Fibroblast of mammary gland (primary cell): ENCODE data around the gene APLF.
"Not testable (repeated sequence)": the region's sequence is repeated elsewhere in the genome, so short reads cannot be mapped to it uniquely, and the experiment has no call there.

Source experiments
- DNase-seq: peaks from one replicate; pipeline ENCODE4 v3.0.0-alpha.2; 2010; ENCODE audit warnings: low read depth
- H3K4me3 ChIP-seq: 2 replicates; pipeline ENCODE4 v1.5.1; 2011; ENCODE audit warnings: low read depth, mild to moderate bottlenecking, low read length, moderate library complexity; ENCODE audit not compliant: control insufficient read depth
- CTCF ChIP-seq: conservative IDR thresholded peaks from 2 replicates; pipeline ENCODE4 v1.5.1; 2011; ENCODE audit warnings: low read depth, low read length, inconsistent platforms; ENCODE audit not compliant: control insufficient read depth, insufficient read depth

APLF gene

GRCh38 chr2:68476454-68476853, 9.1 kb downstream of the APLF start:
- DNase-seq: no peak
- H3K4me3 ChIP-seq: no peak overlapping the region
- TF ChIP-seq CTCF: no peak

- TF ChIP-seq CTCF: no peak
- H3K4me3 ChIP-seq: no peak overlapping the region
- DNase-seq: no peak
Measured at GRCh38 chr2:68478688-68479087, 11.3 kb downstream of the APLF start.

- DNase-seq: peak; percentile 31
- H3K4me3 ChIP-seq: no peak overlapping the region
- TF ChIP-seq CTCF: no peak
Measured at GRCh38 chr2:68482296-68482820, 15.0 kb downstream of the APLF start.

- no peak overlapping the region for H3K4me3 ChIP-seq
- TF ChIP-seq CTCF: no peak
- DNase-seq: no peak
Measured at GRCh38 chr2:68483011-68483410, 15.6 kb downstream of the APLF start.

- peak; percentile 46 for TF ChIP-seq CTCF
- no peak overlapping the region for H3K4me3 ChIP-seq
- peak; percentile 43 for DNase-seq
Measured at GRCh38 chr2:68487773-68488355, 20.5 kb downstream of the APLF start.

GRCh38 chr2:68488605-68489004, 21.2 kb downstream of the APLF start:
- peak; percentile 30 for DNase-seq

GRCh38 chr2:68489282-68489681, 21.9 kb downstream of the APLF start:
- TF ChIP-seq CTCF: no peak
- no peak for DNase-seq

More at GRCh38 chr2:68488605-68489004, 21.2 kb downstream of the APLF start:
- not testable (repeated sequence) for H3K4me3 ChIP-seq

More at GRCh38 chr2:68489282-68489681, 21.9 kb downstream of the APLF start:
- no peak overlapping the region for H3K4me3 ChIP-seq
